SIG-M5 (cell line): Measurements from ENCODE around the gene TEN1.
"Not testable (repeated sequence)": the region's sequence is repeated elsewhere in the genome, so short reads cannot be mapped to it uniquely, and the experiment has no call there.

ENCODE experiments used
- DNase-seq: peaks from one replicate; lab custom pipeline; 2025; lab: John Stamatoyannopoulos, UW

The TEN1 gene

GRCh38 chr17:76025294-76025693, 46.3 kb downstream of the TEN1 start:
- no peak for DNase-seq

- no peak for DNase-seq
Measured at GRCh38 chr17:76026714-76027158, 47.7 kb downstream of the TEN1 start.

- no peak for DNase-seq
Measured at GRCh38 chr17:76027159-76027839, 48.3 kb downstream of the TEN1 start, which contains the start of gene EVPL. EVPL (minus strand) TSS chr17:76027306; CDS start chr17:76027198, 108 bp downstream.

GRCh38 chr17:76032073-76032779, 53.2 kb downstream of the TEN1 start:
- DNase-seq, result no peak

- no peak for DNase-seq
Measured at GRCh38 chr17:76032780-76033108, 53.7 kb downstream of the TEN1 start.

GRCh38 chr17:76033139-76033538, 54.1 kb downstream of the TEN1 start:
- no peak for DNase-seq

- DNase-seq, result no peak
Measured at GRCh38 chr17:76034428-76035350, 55.6 kb downstream of the TEN1 start.

GRCh38 chr17:76036497-76037261, 57.6 kb downstream of the TEN1 start:
- no peak for DNase-seq

GRCh38 chr17:76038050-76038449, 59.0 kb downstream of the TEN1 start:
- DNase-seq, result no peak

- DNase-seq, result no peak
Measured at GRCh38 chr17:76039121-76039520, 60.1 kb downstream of the TEN1 start.

GRCh38 chr17:76040376-76040775, 61.3 kb downstream of the TEN1 start:
- no peak for DNase-seq

GRCh38 chr17:76042868-76043267, 63.8 kb downstream of the TEN1 start:
- not testable (repeated sequence) for DNase-seq

- not testable (repeated sequence) for DNase-seq
Measured at GRCh38 chr17:76044475-76045007, 65.5 kb downstream of the TEN1 start.

- DNase-seq, result no peak
Measured at GRCh38 chr17:76046064-76046463, 67.0 kb downstream of the TEN1 start.

- DNase-seq, result no peak
Measured at GRCh38 chr17:76048025-76048605, 69.1 kb downstream of the TEN1 start.

GRCh38 chr17:76048711-76049110, 69.7 kb downstream of the TEN1 start:
- DNase-seq, result no peak

GRCh38 chr17:76049239-76049638, 70.2 kb downstream of the TEN1 start:
- no peak for DNase-seq

GRCh38 chr17:76049836-76050537, 70.9 kb downstream of the TEN1 start:
- no peak for DNase-seq
